Muscle of leg (tissue), 11 donors: ENCODE data around the gene CACNA1D. TPM values are rescaled to one million over a fixed set of nuclear protein-coding genes. Genes with fewer than 3 reads are reported as not detected.
"Not testable (repeated sequence)": the region's sequence is repeated elsewhere in the genome, so short reads cannot be mapped to it uniquely, and the experiment has no call there.

Experiments
- DNase-seq: peaks from one replicate; pipeline ENCODE4 v3.0.0; 2013
- H3K27ac ChIP-seq: one replicate; pipeline ENCODE4 v1.5.1; 2013; ENCODE audit warnings: mild to moderate bottlenecking, low read length, control low read depth
- H3K27me3 ChIP-seq: one replicate; pipeline ENCODE4 v1.6.1; 2013; ENCODE audit warnings: low read length; ENCODE audit not compliant: control insufficient read depth, insufficient read depth
- H3K36me3 ChIP-seq: one replicate; pipeline ENCODE4 v1.6.1; 2013; ENCODE audit warnings: low read length; ENCODE audit not compliant: control insufficient read depth, insufficient read depth
- H3K4me1 ChIP-seq: one replicate; pipeline ENCODE4 v1.6.1; 2013; ENCODE audit warnings: low read length; ENCODE audit not compliant: control insufficient read depth, insufficient read depth
- H3K4me3 ChIP-seq: one replicate; pipeline ENCODE4 v1.5.1; 2013; ENCODE audit warnings: low read length, control low read depth
- H3K9me3 ChIP-seq: replicated peaks from 2 replicates; pipeline ENCODE4 v1.6.1; 2013; ENCODE audit warnings: low read depth, low read length; ENCODE audit not compliant: control insufficient read depth
- WGBS: methylation state at CpG from one replicate; pipeline ENCODE4 v1.1.5; 2013; ENCODE audit warnings: missing lambda C conversion rate; ENCODE audit not compliant: insufficient coverage; 5-methylcytosine and 5-hydroxymethylcytosine counted together
- polyA plus RNA-seq, 8 donors: library from polyadenylated mRNA; unstranded; fragments of 120-200 nt; gene quantifications; one replicate each; pipeline versions ENCODE4 v1.2.1 to v1.2.3, GENCODE V29; 2013; ENCODE audit warnings: inconsistent platforms in 1 of 8, low replicate concordance in 1 of 8; ENCODE audit not compliant: insufficient read length in 8 of 8, insufficient read depth in 1 of 8
- total RNA-seq: library from RNA; stranded (reverse); fragments of 120-200 nt; gene quantifications from one replicate; pipeline ENCODE4 v1.2.4, GENCODE V29; 2013

The CACNA1D gene
- total and polyA plus RNA-seq, 9 donors = 0.86 to 6.3 (median 2.1) TPM

DNA sequence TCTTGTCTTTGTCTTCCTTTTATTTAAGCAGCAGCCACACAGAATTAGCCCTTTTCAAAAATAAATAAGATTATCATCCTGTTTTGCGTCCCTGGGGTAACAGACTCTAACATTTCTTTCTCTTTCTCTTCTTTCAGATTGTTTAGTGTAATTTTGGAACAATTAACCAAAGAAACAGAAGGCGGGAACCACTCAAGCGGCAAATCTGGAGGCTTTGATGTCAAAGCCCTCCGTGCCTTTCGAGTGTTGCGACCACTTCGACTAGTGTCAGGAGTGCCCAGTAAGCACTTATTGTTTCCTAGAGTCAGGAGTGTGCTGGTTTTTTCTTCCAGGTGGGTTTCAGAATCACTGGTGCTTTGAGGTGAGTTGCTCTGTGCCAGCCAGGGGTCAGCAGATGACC lies 165.6 kb downstream of the CACNA1D start:
- Histone ChIP-seq H3K4me1 (no peaks in the 10 kb centered on the region), H3K9me3 (no peaks in the 10 kb centered on the region), H3K27me3 (peaks cover 9% of the 10 kb centered on the region), H3K27ac (no peak overlapping the region), H3K36me3 (no peaks in the 10 kb centered on the region), H3K4me3 (no peak overlapping the region)
- DNase-seq = no peak
- 86% methylated on average over 6 of the region's 7 CpGs for WGBS

DNA sequence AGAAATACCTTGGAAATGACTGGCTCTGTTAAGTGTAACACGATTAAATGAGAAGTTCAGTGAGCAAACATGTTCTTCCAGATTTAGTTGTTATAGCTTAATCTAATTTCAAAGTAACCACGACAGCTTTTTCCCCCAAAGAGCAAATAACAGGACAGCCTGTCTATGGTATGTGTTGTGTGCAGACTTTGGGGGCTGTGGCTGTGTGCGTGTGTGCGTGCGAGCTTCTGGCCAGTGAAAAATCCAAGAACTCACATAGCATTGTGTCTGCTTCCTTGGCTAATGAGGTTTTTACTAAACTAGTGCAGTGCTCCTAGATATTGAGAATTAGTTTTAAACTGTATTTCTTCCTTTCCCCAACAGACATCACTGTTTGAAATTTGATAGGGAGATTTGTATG lies 167.1 kb downstream of the CACNA1D start:
- peaks cover 12% of the 10 kb centered on the region for H3K27me3 ChIP-seq
- no peak for DNase-seq
- WGBS = 67% methylated on average over 3 of the region's 5 CpGs
- no peaks in the 10 kb centered on the region for H3K4me1 ChIP-seq
- no peak overlapping the region for H3K27ac ChIP-seq
- H3K36me3 ChIP-seq = no peaks in the 10 kb centered on the region
- no peaks in the 10 kb centered on the region for H3K9me3 ChIP-seq
- H3K4me3 ChIP-seq = no peak overlapping the region

DNA sequence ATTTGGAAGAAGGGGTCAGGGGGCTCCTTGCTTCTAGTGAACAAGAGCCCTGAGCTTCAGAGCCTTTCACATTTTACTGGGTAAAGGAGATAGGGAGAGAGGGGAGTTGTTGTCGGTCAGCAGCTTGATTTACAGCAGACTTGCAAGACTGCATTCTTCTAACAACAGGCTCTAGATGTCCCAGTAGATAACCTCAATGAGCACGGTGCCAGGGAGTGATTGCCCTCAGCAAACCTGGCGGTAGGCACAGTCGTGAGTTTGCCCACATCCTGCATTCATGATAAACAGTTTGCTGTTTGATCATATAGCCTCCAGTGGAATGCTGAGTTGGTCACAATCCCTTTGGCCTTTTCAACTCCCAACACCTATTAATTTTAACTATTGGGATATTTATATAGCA lies 170.4 kb downstream of the CACNA1D start:
- H3K27ac ChIP-seq, H3K9me3 ChIP-seq, H3K36me3 ChIP-seq, H3K4me1 ChIP-seq, DNase-seq, H3K27me3 ChIP-seq, H3K4me3 ChIP-seq: not testable (repeated sequence)
- WGBS = no CpG with 5 or more reads among the region's 4 CpGs

DNA sequence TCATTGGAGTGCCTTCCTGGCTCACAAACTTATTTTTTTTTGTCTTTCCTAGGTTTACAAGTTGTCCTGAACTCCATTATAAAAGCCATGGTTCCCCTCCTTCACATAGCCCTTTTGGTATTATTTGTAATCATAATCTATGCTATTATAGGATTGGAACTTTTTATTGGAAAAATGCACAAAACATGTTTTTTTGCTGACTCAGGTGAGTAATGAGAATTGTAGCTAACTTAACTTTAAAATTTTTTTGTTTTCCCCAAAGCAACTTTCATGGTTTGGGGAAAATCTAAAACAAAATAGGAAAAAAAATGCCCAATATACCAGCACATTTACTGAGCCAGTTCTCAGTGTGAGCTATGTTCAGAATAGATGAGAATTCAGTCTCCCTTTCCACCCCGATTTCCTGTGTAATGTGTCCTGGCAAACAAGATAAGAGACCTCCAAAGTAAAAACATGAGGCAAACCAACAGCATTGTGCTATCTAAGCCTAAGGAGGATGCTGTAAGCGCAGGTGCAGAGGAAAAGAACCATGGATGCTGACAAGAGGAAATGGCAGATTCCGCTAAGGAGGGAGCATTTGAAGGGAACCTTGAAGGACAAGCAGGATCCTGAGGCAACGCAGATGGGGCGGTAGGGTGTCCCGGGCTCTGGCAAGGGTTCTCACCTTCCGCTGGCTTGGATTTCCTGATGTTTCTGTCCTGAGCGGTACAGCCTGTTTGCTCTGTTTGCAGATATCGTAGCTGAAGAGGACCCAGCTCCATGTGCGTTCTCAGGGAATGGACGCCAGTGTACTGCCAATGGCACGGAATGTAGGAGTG lies 171.4 kb downstream of the CACNA1D start:
- Histone ChIP-seq H3K36me3 (no peaks in the 10 kb centered on the region), H3K27ac (no peak overlapping the region), H3K9me3 (no peaks in the 10 kb centered on the region), H3K27me3 (peaks cover 7% of the 10 kb centered on the region), H3K4me3 (no peak overlapping the region), H3K4me1 (no peaks in the 10 kb centered on the region)
- no peak for DNase-seq
- 86% methylated on average over 11 of the region's 12 CpGs for WGBS

DNA sequence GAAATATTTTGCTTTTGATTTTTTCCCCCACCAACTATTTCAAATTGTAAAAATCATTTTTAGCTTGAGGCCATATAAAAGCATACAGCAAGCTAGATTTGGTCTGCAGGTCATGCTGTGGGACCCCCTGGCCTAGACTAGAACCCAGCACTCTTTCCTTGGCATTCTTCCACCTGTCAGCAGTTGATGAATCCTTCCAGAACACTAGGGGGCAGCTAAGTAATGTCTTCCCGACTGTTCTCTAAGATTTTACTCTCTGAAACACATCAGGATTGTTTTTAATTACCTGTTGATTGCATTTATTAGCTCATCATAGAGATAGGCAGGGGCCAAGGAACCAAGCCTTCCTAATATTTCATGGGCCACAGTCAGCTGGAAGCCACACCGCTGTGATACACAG lies 174.5 kb downstream of the CACNA1D start:
- H3K9me3 ChIP-seq = no peaks in the 10 kb centered on the region
- peaks cover 16% of the 10 kb centered on the region for H3K4me1 ChIP-seq
- peaks cover 5% of the 10 kb centered on the region for H3K27me3 ChIP-seq
- WGBS = 55% methylated on average over 2 of the region's 2 CpGs
- no peak overlapping the region for H3K27ac ChIP-seq
- no peak overlapping the region for H3K4me3 ChIP-seq
- DNase-seq = no peak
- no peaks in the 10 kb centered on the region for H3K36me3 ChIP-seq

DNA sequence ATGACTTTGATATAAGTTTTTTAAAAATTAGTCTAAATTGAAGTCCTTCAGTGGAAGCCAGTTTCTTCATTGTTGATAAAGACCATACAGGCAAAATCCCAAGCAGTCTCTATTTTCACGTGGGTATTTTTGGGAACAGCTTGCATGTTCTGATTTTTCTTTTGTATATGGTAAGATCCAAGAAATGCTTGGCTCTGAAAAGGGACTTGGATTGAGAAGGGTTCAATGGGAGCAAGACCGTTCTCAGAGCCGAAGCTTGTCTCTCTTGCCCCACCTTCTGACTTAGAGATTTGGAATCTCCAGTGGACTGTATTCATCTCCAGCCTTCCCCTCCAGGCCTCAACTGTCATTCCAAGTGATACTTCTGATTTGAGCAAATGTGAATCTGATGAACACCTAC lies 176.3 kb downstream of the CACNA1D start:
- WGBS = no CpG with 5 or more reads among the region's 3 CpGs
- H3K36me3 ChIP-seq = no peaks in the 10 kb centered on the region
- H3K27ac ChIP-seq = no peak overlapping the region
- H3K4me3 ChIP-seq = no peak overlapping the region
- peaks cover 9% of the 10 kb centered on the region for H3K27me3 ChIP-seq
- H3K9me3 ChIP-seq = no peaks in the 10 kb centered on the region
- H3K4me1 ChIP-seq = peaks cover 23% of the 10 kb centered on the region
- peak; percentile 76 for DNase-seq

DNA sequence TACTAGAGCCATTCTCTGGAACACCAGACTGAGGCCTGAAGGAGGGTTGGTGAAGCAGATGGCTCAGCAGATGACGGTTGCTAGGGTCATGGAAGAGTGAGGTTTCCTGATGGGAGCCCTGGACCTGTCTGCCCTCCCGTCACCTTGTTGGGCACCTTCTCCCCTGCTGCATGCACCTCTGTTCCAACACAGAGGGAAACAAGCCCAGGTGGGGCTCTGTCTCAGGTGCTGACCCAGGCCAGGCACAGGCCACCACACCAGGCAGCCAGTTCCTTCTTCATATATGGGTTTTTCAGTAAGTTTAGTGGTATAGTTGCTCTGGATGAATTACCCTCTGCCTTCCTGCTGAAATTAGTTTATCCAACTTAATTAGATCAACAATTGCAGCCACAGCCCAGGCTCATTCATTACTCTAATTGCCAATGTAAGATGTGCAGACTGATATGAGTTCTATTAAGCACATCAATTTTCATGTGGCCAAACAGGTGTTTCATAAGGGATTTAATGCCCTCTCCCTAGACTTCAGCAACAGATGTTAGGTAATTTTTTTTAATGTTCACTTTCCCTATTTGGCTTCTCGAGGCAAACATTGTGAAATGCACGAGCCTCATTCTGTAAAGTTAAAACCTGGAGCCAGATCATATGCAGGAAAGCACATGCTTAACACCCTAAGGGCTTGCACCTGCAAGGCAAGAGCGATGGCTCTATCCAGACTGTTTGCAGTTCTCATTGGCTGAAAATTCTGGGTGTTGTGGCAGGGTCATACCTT lies 177.0 kb downstream of the CACNA1D start:
- Histone ChIP-seq H3K27ac (no peak overlapping the region), H3K27me3 (peaks cover 6% of the 10 kb centered on the region), H3K4me3 (no peak overlapping the region), H3K36me3 (no peaks in the 10 kb centered on the region), H3K4me1 (peaks cover 23% of the 10 kb centered on the region), H3K9me3 (no peaks in the 10 kb centered on the region)
- WGBS = 17% methylated on average over 1 of the region's 5 CpGs
- peak; percentile 42 for DNase-seq

DNA sequence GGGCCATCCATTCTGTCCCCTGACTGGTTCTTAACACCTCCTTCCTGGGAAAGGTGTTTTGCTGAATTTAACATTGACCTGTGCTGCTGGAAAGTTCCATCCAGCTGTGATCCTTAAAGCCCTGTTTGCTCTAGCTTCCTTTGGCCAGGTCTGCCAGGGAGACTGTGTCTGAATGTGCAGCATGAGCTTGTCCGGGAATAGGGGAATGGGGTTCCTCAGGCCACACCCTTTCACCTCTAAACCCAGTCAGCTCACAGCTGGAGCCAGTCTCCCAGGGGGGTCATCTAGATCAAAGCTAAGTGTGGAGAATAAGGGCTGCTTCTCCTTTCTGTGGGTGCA lies 177.5 kb downstream of the CACNA1D start:
- Histone ChIP-seq H3K4me1 (peaks cover 23% of the 10 kb centered on the region), H3K36me3 (no peaks in the 10 kb centered on the region), H3K27me3 (peaks cover 6% of the 10 kb centered on the region), H3K4me3 (no peak overlapping the region), H3K27ac (no peak overlapping the region), H3K9me3 (no peaks in the 10 kb centered on the region)
- no peak for DNase-seq
- WGBS = no CpG with 5 or more reads among the region's 1 CpG

DNA sequence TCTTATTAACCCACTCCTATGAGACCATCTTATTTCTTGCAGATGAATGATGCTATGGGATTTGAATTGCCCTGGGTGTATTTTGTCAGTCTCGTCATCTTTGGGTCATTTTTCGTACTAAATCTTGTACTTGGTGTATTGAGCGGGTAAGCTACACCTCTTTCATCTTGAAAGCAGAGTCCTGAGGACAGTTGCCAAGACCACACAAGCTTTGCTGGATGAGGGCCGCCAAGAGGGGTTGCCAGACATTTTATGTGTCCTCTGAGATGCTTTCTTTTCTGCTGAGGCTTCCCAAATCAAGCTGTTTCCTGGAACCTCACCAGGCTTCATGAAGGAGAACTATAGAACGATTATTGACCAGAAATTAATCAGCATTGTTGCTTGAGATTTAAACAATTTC lies 178.6 kb downstream of the CACNA1D start:
- no peaks in the 10 kb centered on the region for H3K36me3 ChIP-seq
- peaks cover 23% of the 10 kb centered on the region for H3K4me1 ChIP-seq
- no peaks in the 10 kb centered on the region for H3K9me3 ChIP-seq
- DNase-seq = peak; percentile 86
- WGBS = 29% methylated on average over 1 of the region's 5 CpGs
- no peak overlapping the region for H3K4me3 ChIP-seq
- no peak overlapping the region for H3K27ac ChIP-seq
- H3K27me3 ChIP-seq = peaks cover 6% of the 10 kb centered on the region

DNA sequence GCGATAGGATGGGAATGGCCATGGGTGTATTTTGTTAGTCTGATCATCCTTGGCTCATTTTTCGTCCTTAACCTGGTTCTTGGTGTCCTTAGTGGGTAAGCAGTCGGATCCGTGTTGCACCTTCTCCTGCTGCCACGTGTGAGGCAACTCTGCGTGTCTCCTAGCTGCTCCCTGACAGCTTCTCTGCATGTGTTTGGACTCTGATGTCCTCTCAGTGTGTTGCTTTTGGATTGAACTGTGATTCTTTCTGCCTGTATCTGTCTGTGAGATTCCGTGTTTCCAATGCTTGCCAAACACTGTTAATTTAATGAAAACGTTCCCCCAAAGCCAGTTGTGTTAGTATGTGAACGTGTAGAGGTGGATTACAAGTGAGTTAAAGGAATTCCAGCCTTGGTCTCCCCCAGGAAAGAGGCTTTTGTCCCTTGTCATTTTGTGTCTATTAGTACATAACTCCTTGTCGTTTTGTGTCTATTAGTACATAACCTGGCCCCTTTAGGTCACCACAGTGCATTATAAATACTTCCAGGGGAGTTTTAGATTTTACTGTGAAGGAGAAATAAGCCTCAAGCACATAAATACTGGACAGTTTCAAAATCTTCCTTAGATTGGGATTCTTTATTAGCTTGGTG lies 179.4 kb downstream of the CACNA1D start:
- Histone ChIP-seq H3K4me3 (no peak overlapping the region), H3K27me3 (peaks cover 6% of the 10 kb centered on the region), H3K36me3 (no peaks in the 10 kb centered on the region), H3K27ac (peak overlapping the region; percentile 24), H3K9me3 (no peaks in the 10 kb centered on the region), H3K4me1 (peaks cover 23% of the 10 kb centered on the region)
- peak; percentile 69 for DNase-seq
- WGBS = 33% methylated on average over 5 of the region's 10 CpGs
